Activated naive CD4-positive, alpha-beta T cell treated with anti-CD3 and anti-CD28 coated beads, Interleukin-2, amount 50 U/mL, for 72 hours (primary cell): ENCODE measurements around the gene PTGER1. TPM values are rescaled to one million over a fixed set of nuclear protein-coding genes. Genes with fewer than 3 reads are reported as not detected.
"Not testable (repeated sequence)": the region's sequence is repeated elsewhere in the genome, so short reads cannot be mapped to it uniquely, and the experiment has no call there.

Experiments used
- ATAC-seq, 2 donors: fragments of 150-1000 bp; cut with Tn5 transposase; 2 replicates each; pipeline ENCODE4 v1.10.0; 2021; ENCODE audit warnings: mild to moderate bottlenecking in 2 of 2, moderate library complexity in 2 of 2
- DNase-seq, 2 donors: peaks; one replicate each; pipeline ENCODE4 v3.0.0; 2021 to 2022; ENCODE audit warnings: low spot score in 2 of 2
- H3K27ac Mint-ChIP-seq, 2 donors: one replicate each; pipeline ENCODE4 v1.8.0; 2022; ENCODE audit warnings: mild to moderate bottlenecking in 2 of 2, mixed read lengths in 2 of 2
- H3K36me3 Mint-ChIP-seq, 2 donors: one replicate each; pipeline ENCODE4 v1.8.0; 2022; ENCODE audit warnings: mixed read lengths in 2 of 2
- H3K9me3 Mint-ChIP-seq, 2 donors: one replicate each; pipeline ENCODE4 v1.8.0; 2022; ENCODE audit warnings: mixed read lengths in 2 of 2
- total RNA-seq, 2 donors: library from RNA; stranded (reverse); gene quantifications; one replicate each; pipeline ENCODE4 v1.2.3, GENCODE V29; 2022

Gene PTGER1
- total RNA-seq, 2 donors from 2014 or later = 0.20 to 0.97 TPM

GRCh38 chr19:14470031-14470876, 4.9 kb downstream of the PTGER1 start:
- Mint-ChIP-seq H3K9me3 (no peaks in the 10 kb centered on the region), H3K27ac (peak overlapping the region in 1 of 2 donors; percentile 74), H3K36me3 (peaks cover 0 to 7% of the 10 kb centered on the region in 2 donors)
- ATAC-seq (no peak), DNase-seq (no peak)

- ATAC-seq (no peak), DNase-seq (no peak)
- H3K27ac Mint-ChIP-seq = no peak overlapping the region
- H3K36me3 Mint-ChIP-seq = peaks cover 0 to 7% of the 10 kb centered on the region in 2 donors
- H3K9me3 Mint-ChIP-seq = no peaks in the 10 kb centered on the region
Measured at GRCh38 chr19:14467816-14468215, 7.3 kb downstream of the PTGER1 start.

- peaks cover 0 to 7% of the 10 kb centered on the region in 2 donors for H3K36me3 Mint-ChIP-seq
- no peak overlapping the region for H3K27ac Mint-ChIP-seq
- ATAC-seq (no peak), DNase-seq (no peak)
- no peaks in the 10 kb centered on the region for H3K9me3 Mint-ChIP-seq
Measured at GRCh38 chr19:14467391-14467790, 7.8 kb downstream of the PTGER1 start.

- ATAC-seq (no peak), DNase-seq (no peak)
- Mint-ChIP-seq H3K36me3 (peaks cover 0 to 7% of the 10 kb centered on the region in 2 donors), H3K9me3 (no peaks in the 10 kb centered on the region), H3K27ac (no peak overlapping the region)
Measured at GRCh38 chr19:14463747-14464146, 11.4 kb downstream of the PTGER1 start.

- not testable (repeated sequence) for H3K36me3 Mint-ChIP-seq, H3K27ac Mint-ChIP-seq, DNase-seq, ATAC-seq, H3K9me3 Mint-ChIP-seq
Measured at GRCh38 chr19:14462401-14462800, 12.8 kb downstream of the PTGER1 start.

GRCh38 chr19:14460935-14461334, 14.2 kb downstream of the PTGER1 start:
- DNase-seq (no peak), ATAC-seq (no peak)
- no peaks in the 10 kb centered on the region for H3K9me3 Mint-ChIP-seq
- H3K36me3 Mint-ChIP-seq = peaks cover 0 to 5% of the 10 kb centered on the region in 2 donors
- H3K27ac Mint-ChIP-seq = no peak overlapping the region

- no peaks in the 10 kb centered on the region for H3K9me3 Mint-ChIP-seq
- DNase-seq (no peak), ATAC-seq (peak; percentile 73 to 84)
- peaks cover 0 to 6% of the 10 kb centered on the region in 2 donors for H3K36me3 Mint-ChIP-seq
- H3K27ac Mint-ChIP-seq = peak overlapping the region in 1 of 2 donors; percentile 86
Measured at GRCh38 chr19:14459703-14460102, 15.5 kb downstream of the PTGER1 start.

- DNase-seq, H3K9me3 Mint-ChIP-seq, ATAC-seq, H3K27ac Mint-ChIP-seq: not testable (repeated sequence)
- H3K36me3 Mint-ChIP-seq = peaks cover 14 to 23% of the 10 kb centered on the region in 2 donors
Measured at GRCh38 chr19:14452303-14452702, 22.9 kb downstream of the PTGER1 start.

- peaks cover 19 to 29% of the 10 kb centered on the region in 2 donors for H3K36me3 Mint-ChIP-seq
- DNase-seq (no peak), ATAC-seq (no peak)
Measured at GRCh38 chr19:14450876-14451275, 24.3 kb downstream of the PTGER1 start.

GRCh38 chr19:14450168-14450874, 24.8 kb downstream of the PTGER1 start:
- DNase-seq (peak in 1 of 2 donors; percentile 76), ATAC-seq (peak; percentile 50 to 93)
- no peaks in the 10 kb centered on the region for H3K9me3 Mint-ChIP-seq
- peaks cover 19 to 26% of the 10 kb centered on the region in 2 donors for H3K36me3 Mint-ChIP-seq
- no peak overlapping the region for H3K27ac Mint-ChIP-seq

More at GRCh38 chr19:14450876-14451275, 24.3 kb downstream of the PTGER1 start:
- no peaks in the 10 kb centered on the region for H3K9me3 Mint-ChIP-seq
- peak overlapping the region in 1 of 2 donors; percentile 16 for H3K27ac Mint-ChIP-seq

- H3K36me3 Mint-ChIP-seq = peaks cover 25 to 26% of the 10 kb centered on the region in 2 donors
- no peak for ATAC-seq
- DNase-seq = no peak
- no peaks in the 10 kb centered on the region for H3K9me3 Mint-ChIP-seq
- H3K27ac Mint-ChIP-seq = peak overlapping the region in 1 of 2 donors; percentile 24
Measured at GRCh38 chr19:14449321-14449720, 25.8 kb downstream of the PTGER1 start.

- Mint-ChIP-seq H3K9me3 (no peaks in the 10 kb centered on the region), H3K36me3 (peaks cover 34 to 38% of the 10 kb centered on the region in 2 donors), H3K27ac (peak overlapping the region in 1 of 2 donors; percentile 65)
- ATAC-seq (no peak), DNase-seq (no peak)
Measured at GRCh38 chr19:14446336-14447036, 28.7 kb downstream of the PTGER1 start.

GRCh38 chr19:14443632-14444216, 31.4 kb downstream of the PTGER1 start:
- H3K9me3 Mint-ChIP-seq = no peaks in the 10 kb centered on the region
- no peak overlapping the region for H3K27ac Mint-ChIP-seq
- DNase-seq = no peak
- H3K36me3 Mint-ChIP-seq = peaks cover 26 to 28% of the 10 kb centered on the region in 2 donors
- ATAC-seq = no peak

- no peak for ATAC-seq
- Mint-ChIP-seq H3K36me3 (peaks cover 26 to 28% of the 10 kb centered on the region in 2 donors), H3K27ac (no peak overlapping the region), H3K9me3 (no peaks in the 10 kb centered on the region)
- DNase-seq = no peak
Measured at GRCh38 chr19:14442891-14443631, 32.1 kb downstream of the PTGER1 start.

- ATAC-seq (no peak), DNase-seq (no peak)
- Mint-ChIP-seq H3K9me3 (no peaks in the 10 kb centered on the region), H3K36me3 (peaks cover 18 to 21% of the 10 kb centered on the region in 2 donors), H3K27ac (peak overlapping the region; percentile 37 to 93)
Measured at GRCh38 chr19:14441041-14441938, 33.9 kb downstream of the PTGER1 start.
